Ovary (tissue), 9 donors: ENCODE data around the gene VWA7. TPM values are rescaled to one million over a fixed set of nuclear protein-coding genes. Genes with fewer than 3 reads are reported as not detected.

ENCODE experiments used
- DNase-seq, 5 donors: peaks; one replicate each; pipeline ENCODE4 v3.0.0-alpha.2; 2019 to 2020
- H3K27ac ChIP-seq, 2 donors: fragments of 200-600 bp; one replicate each; pipeline versions ENCODE4 v1.5.1 to v1.8.0; 2019 to 2022
- H3K27me3 ChIP-seq: fragments of 200-600 bp; one replicate; pipeline ENCODE4 v1.8.0; 2022
- H3K36me3 ChIP-seq: fragments of 200-600 bp; sonication (generic); one replicate; pipeline ENCODE4 v1.5.1; 2019
- H3K4me1 ChIP-seq: one replicate; pipeline ENCODE4 v1.8.1; 2013; ENCODE audit warnings: mild to moderate bottlenecking, moderate library complexity; ENCODE audit not compliant: insufficient read depth
- H3K4me3 ChIP-seq: fragments of 200-600 bp; sonication (generic); one replicate; pipeline ENCODE4 v1.5.1; 2017
- H3K9me3 ChIP-seq, 2 donors: fragments of 200-600 bp in 1 of 2; sonication (generic) in 1 of 2; one replicate each; pipeline versions ENCODE4 v1.5.1 to v1.8.1; 2013 to 2019; ENCODE audit warnings: mild to moderate bottlenecking in 1 of 2, moderate library complexity in 1 of 2
- EP300 ChIP-seq: sonication (generic); formaldehyde crosslinking; IDR thresholded peaks from one replicate; pipeline ENCODE4 v1.6.1; 2017; ENCODE audit warnings: antibody characterized with exemption
- POLR2A ChIP-seq: fragments of 450-650 bp; IDR thresholded peaks from one replicate; pipeline ENCODE4 v1.6.1; 2017; ENCODE audit warnings: antibody characterized with exemption, mild to moderate bottlenecking, moderate library complexity
- WGBS, 3 donors: extraction: QIAGEN DNeasy Blood & Tissue Kit in 1 of 3; methylation state at CpG; one replicate each; pipeline versions ENCODE4 v1.1.5 to v1.1.7; 2013 to 2017; 5-methylcytosine and 5-hydroxymethylcytosine counted together
- intact Hi-C, 4 donors: fragments of 100-400 bp; cut with DNase I; formaldehyde crosslinking; loops; one replicate each; pipeline versions ENCODE4 v1.11.0 to v1.15.1; 2022 to 2023
- polyA plus RNA-seq, 2 donors: library from polyadenylated mRNA; stranded (reverse); fragments of 200-250 nt in 1 of 2; fragments of 350-450 nt in 1 of 2; fragmentation: Illumina TruSeq in 1 of 2; extraction: RNeasy Lipid Tissue Mini Kit (QIAGEN cat#74804) in 1 of 2; gene quantifications; one replicate each; pipeline ENCODE4 v1.2.3, GENCODE V29; 2013 to 2014
- total RNA-seq, 7 donors: library from RNA; depleted of rRNA in 2 of 7; stranded (reverse); fragments of >200 nt in 2 of 7; fragmentation: NEBNext Ultra II Directional in 3 of 7; extraction: Animal tissue kit (Norgen Biotek cat#: 25700) in 3 of 7; gene quantifications; one replicate each; pipeline versions ENCODE4 v1.1.0 to v1.2.4, GENCODE V29; 2016 to 2023
- TF ChIP-seq, protein P1 (sequence below), 3 donors: fragments of 450-650 bp in 2 of 3; fragments of 200-600 bp in 1 of 3; IDR thresholded peaks; one replicate each; pipeline versions ENCODE4 v1.5.1 to v1.8.0; 2016 to 2022; ENCODE audit warnings: antibody characterized with exemption in 3 of 3, mild to moderate bottlenecking in 1 of 3
- donor health status: DM: no; HTN: no; CAD: no; lungs with moderate emphysema.
- donor health status: DM: no; HTN: no; CAD: no.
- donor health status: Bipolar disorder and iron deficiency.
- donor health status: DM: yes; HTN: yes; CAD: no.
- donor health status: DM: no; HTN: no; CAD: no.
- donor health status: DM: yes; HTN: yes; CAD: no.

Gene VWA7
- total and polyA plus RNA-seq, 9 donors = 0.18 to 25.2 (median 1.4) TPM

DNA sequence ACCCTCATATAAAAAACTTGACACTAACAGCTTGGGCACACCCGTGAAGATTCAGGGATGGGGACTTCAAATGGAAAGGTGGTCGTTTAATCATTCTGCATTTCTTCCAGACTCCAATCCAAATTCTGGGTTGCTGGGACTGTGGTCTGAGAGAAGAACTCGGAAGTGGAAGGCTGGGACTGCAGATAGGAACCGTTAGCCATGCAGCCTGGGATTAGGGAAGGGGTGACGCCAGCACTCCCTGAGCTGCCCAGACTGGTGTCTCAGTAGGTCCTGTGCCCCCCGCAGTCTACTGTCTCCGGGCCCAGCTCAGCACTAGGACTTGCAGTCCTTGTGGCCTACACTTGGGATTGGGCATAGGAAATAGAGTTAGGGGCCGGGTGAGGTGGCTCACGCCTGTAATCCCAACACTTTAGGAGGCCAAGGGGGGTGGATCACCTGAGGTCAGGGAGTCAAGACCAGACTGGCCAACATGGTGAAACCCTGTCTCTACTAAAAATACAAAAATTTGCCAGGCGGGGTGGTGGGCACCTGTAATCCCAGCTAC is 40.3 kb downstream of the VWA7 start:
- no peaks in the 10 kb centered on the region for H3K27me3 ChIP-seq
- no peaks in the 10 kb centered on the region for H3K9me3 ChIP-seq
- H3K4me1 ChIP-seq = peaks cover 12% of the 10 kb centered on the region
- H3K27ac ChIP-seq = peak overlapping the region; percentile 83 to 90
- no peak for DNase-seq
- intact Hi-C loops = loop anchor here in 3 of 4 donors (5.0 to 10.0 kb wide), 3 partner anchors 58 to 98 kb away; partner anchors contain the start of gene VARS1 (in 1 of the 3)
- peak overlapping the region; percentile 63 for H3K4me3 ChIP-seq
- 38 to 41% (median 40%) methylated on average over 10 of the region's 10 CpGs for WGBS, 3 donors
- no peak for TF ChIP-seq EP300
- no peak for TF ChIP-seq POLR2A
- TF ChIP-seq, protein P1, sequence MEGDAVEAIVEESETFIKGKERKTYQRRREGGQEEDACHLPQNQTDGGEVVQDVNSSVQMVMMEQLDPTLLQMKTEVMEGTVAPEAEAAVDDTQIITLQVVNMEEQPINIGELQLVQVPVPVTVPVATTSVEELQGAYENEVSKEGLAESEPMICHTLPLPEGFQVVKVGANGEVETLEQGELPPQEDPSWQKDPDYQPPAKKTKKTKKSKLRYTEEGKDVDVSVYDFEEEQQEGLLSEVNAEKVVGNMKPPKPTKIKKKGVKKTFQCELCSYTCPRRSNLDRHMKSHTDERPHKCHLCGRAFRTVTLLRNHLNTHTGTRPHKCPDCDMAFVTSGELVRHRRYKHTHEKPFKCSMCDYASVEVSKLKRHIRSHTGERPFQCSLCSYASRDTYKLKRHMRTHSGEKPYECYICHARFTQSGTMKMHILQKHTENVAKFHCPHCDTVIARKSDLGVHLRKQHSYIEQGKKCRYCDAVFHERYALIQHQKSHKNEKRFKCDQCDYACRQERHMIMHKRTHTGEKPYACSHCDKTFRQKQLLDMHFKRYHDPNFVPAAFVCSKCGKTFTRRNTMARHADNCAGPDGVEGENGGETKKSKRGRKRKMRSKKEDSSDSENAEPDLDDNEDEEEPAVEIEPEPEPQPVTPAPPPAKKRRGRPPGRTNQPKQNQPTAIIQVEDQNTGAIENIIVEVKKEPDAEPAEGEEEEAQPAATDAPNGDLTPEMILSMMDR (IDR thresholded peaks at IDR 0.05) = no peak
- no peaks in the 10 kb centered on the region for H3K36me3 ChIP-seq

DNA sequence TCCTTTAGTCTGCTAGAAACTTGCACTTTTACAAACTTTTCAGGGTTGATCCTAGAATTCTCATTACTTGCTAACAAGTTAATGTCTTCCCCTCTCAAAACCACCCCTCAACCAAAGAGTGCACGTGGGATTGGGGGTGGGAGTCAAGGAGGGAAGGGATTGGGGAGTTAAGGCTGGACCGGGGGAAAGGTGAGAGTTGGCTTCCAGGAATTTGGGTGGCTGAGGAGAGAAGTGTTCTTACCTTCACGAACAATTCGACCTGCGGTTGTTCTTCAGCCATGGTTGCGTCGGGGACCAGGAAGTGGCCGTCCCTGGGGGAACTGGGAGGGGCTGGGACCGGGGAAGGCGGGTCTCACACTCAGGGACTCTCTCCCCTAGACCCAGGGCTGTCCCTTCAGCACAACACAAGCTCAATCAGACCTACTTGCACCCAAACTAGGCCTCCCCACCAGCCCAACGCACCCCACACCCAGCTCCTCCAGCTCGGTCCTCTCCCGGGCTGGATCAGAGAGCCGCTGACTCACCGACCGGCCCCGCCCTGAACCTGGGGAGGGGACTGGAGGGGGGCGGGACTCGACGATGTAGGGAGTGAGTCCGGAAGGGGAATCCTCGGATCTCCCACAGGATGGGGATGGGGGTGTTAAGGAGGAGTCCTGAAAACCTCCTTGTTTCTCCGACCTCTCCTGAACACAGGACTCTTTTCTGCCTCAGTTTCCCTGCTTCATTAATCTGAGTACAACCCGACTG is 40.9 kb downstream of the VWA7 start, which contains the start of gene CLIC1:
CLIC1 (minus strand) TSS at position 510 of the 747 bp plus-strand sequence; CDS start at position 280, 230 bp downstream.
- peak; percentile 97 for TF ChIP-seq POLR2A
- TF ChIP-seq, protein P1 (IDR thresholded peaks at IDR 0.05) = no peak
- TF ChIP-seq EP300 = no peak
- Histone ChIP-seq H3K27ac (peak within 1 kb of the TSS; percentile 83 to 90), H3K9me3 (no peaks in the 10 kb centered on the region), H3K4me1 (peaks cover 12% of the 10 kb centered on the region), H3K27me3 (no peaks in the 10 kb centered on the region), H3K4me3 (peak within 1 kb of the TSS; percentile 63), H3K36me3 (no peaks in the 10 kb centered on the region)
- WGBS, 3 donors = 0 to 1% (median 1%) methylated on average over 24 of the region's 24 CpGs
- DNase-seq = peak; percentile 87 to 93 (median 89)
- intact Hi-C loops = loop anchor here in 3 of 4 donors (5.0 to 10.0 kb wide), 3 partner anchors 59 to 99 kb away; partner anchors contain the start of gene VARS1 (in 1 of the 3)

DNA sequence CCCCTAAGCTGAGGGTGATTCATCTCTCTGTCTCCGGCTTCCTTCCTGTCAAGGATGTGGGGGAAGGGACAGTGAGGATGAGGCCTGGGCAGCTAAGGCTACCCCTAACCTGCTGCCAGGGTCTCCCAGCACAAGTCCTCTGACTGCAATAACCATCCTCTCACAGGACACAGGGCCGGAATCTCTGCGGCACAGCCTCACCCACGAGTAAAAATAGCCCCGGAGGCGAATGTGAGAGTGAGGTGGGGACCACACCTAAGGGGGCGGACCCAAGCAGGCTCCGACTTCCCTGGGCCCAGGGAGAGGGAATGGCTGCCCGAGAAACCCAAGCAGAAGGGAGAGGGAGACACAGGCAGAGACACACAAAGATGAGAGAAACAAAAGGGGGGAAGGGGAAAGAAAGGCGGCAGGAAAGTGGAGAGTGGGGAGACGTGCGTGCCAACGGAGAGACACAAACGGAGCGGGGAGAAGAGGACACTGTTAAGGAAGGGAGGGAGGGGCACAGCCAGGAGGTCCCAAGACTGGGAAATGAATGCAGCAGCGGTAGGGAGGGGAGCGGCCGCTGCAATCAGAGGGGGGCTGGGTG is 42.2 kb downstream of the VWA7 start:
- Histone ChIP-seq H3K4me1 (peaks cover 12% of the 10 kb centered on the region), H3K27me3 (no peaks in the 10 kb centered on the region), H3K4me3 (peak overlapping the region; percentile 63), H3K27ac (peak overlapping the region; percentile 83 to 90), H3K9me3 (no peaks in the 10 kb centered on the region), H3K36me3 (no peaks in the 10 kb centered on the region)
- DNase-seq = peak; percentile 42 to 57 (median 56)
- peak; percentile 38 for TF ChIP-seq POLR2A
- TF ChIP-seq EP300 = no peak
- TF ChIP-seq, protein P1 (IDR thresholded peaks at IDR 0.05) = no peak
- intact Hi-C loops = loop anchor here in 3 of 4 donors (5.0 to 10.0 kb wide), 3 partner anchors 60 to 100 kb away; partner anchors contain the start of gene VARS1 (in 1 of the 3)
- WGBS, 3 donors = 0 to 1% (median 0%) methylated on average over 18 of the region's 18 CpGs

DNA sequence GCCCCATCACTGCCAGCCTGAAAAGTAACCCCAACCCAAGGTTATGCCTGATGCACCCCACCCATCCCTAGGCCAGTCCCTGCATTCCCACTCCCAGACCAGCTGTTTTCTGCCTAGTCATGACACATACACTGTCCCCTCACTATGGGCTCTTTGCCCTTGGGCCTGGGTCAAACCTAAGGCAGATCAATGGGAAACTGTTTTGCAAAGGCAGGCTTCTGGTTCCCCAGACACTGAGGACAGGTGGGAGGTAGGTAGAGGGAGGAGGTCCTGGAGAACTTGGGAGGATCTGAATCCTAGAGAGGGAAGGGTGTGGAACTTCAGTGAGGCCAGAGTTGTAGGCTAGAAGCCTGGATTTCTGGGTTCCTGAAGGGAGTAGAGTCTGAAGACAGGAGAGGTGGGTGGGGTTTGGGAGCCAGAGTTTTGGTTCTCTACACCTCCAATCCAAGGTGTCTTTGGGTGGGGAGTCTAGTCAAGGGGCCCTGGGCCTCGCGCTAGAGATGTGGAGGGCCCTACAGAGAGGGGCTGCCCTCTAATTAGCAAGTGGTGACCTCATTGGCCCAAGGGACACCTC is 42.8 kb downstream of the VWA7 start:
- intact Hi-C loops = loop anchor here in 2 of 4 donors (10.0 kb wide), 2 partner anchors 60 to 100 kb away; partner anchors contain the start of gene VARS1 (in 1 of the 2)
- 20 to 32% (median 30%) methylated on average over 2 of the region's 2 CpGs for WGBS, 3 donors

More for the DNA sequence above, 42.8 kb downstream of the VWA7 start:
- no peak for TF ChIP-seq EP300
- TF ChIP-seq, protein P1 (IDR thresholded peaks at IDR 0.05) = no peak
- no peak for TF ChIP-seq POLR2A
- Histone ChIP-seq H3K36me3 (no peaks in the 10 kb centered on the region), H3K27me3 (no peaks in the 10 kb centered on the region), H3K4me3 (peak overlapping the region; percentile 63), H3K9me3 (no peaks in the 10 kb centered on the region), H3K27ac (peak overlapping the region; percentile 83 to 90), H3K4me1 (peaks cover 12% of the 10 kb centered on the region)
- DNase-seq = no peak
